PC-9 (cell line): Measurements from ENCODE around the gene FOXA3. TPM values are rescaled to one million over a fixed set of nuclear protein-coding genes. Genes with fewer than 3 reads are reported as not detected.

Experiments
- BruUV-seq: library from RNA; stranded (reverse); fragments of 400-500 nt; replicated peaks from 2 replicates; lab custom pipeline; 2021; lab: Mats Ljungman, UMichigan
- CTCF ChIA-PET: fragments of 300-600 bp; sonication (Branson Sonifier 250); formaldehyde crosslinking; loops from one replicate; lab custom pipeline; 2022; ENCODE audit warnings: antibody characterized with exemption; lab: Charles Lee
- POLR2A ChIA-PET: fragments of 300-600 bp; sonication (Branson Sonifier 250); formaldehyde crosslinking; loops from one replicate; lab custom pipeline; 2022; ENCODE audit warnings: antibody characterized with exemption; ENCODE audit not compliant: unreplicated experiment; lab: Charles Lee
- DNase-seq, 2 experiments: peaks; one replicate each; pipeline versions ENCODE4 v3.0.0 to v3.0.0-alpha.2; 2015 to 2022; ENCODE audit warnings: mixed read lengths in 1 of 2
- H2AFZ ChIP-seq: fragments of 200-600 bp; sonication (generic); 2 replicates; pipeline ENCODE4 v1.8.1; 2017; ENCODE audit warnings: antibody characterized with exemption
- H3F3A ChIP-seq: fragments of 200-600 bp; sonication (generic); 2 replicates; pipeline ENCODE4 v1.8.1; 2017; ENCODE audit warnings: antibody characterized with exemption, mild to moderate bottlenecking, low read depth; ENCODE audit not compliant: insufficient read depth
- H3K27ac ChIP-seq: fragments of 200-600 bp; sonication (generic); 2 replicates; pipeline ENCODE4 v1.6.1; 2016; ENCODE audit warnings: mixed run types
- H3K27me3 ChIP-seq: fragments of 200-600 bp; sonication (generic); 2 replicates; pipeline ENCODE4 v1.6.1; 2016; ENCODE audit warnings: low read depth, mixed run types; ENCODE audit not compliant: insufficient read depth
- H3K36me3 ChIP-seq: fragments of 200-600 bp; sonication (generic); 2 replicates; pipeline ENCODE4 v1.6.1; 2016; ENCODE audit warnings: low read depth, mixed run types
- H3K4me1 ChIP-seq: fragments of 200-600 bp; sonication (generic); replicated peaks from 2 replicates; pipeline ENCODE4 v1.6.1; 2016; ENCODE audit warnings: mixed run types; ENCODE audit not compliant: insufficient read depth
- H3K4me2 ChIP-seq: fragments of 200-600 bp; sonication (generic); 2 replicates; pipeline ENCODE4 v1.6.1; 2017; ENCODE audit warnings: mixed run types
- H3K4me3 ChIP-seq: fragments of 200-600 bp; sonication (generic); 2 replicates; pipeline ENCODE4 v1.6.1; 2016; ENCODE audit warnings: mixed run types
- H3K79me2 ChIP-seq: fragments of 200-600 bp; sonication (generic); 2 replicates; pipeline ENCODE4 v1.6.1; 2017; ENCODE audit warnings: low read depth, mixed run types
- H3K9me2 ChIP-seq: fragments of 200-600 bp; sonication (generic); 2 replicates; pipeline ENCODE4 v1.8.1; 2017; ENCODE audit warnings: mild to moderate bottlenecking; ENCODE audit not compliant: insufficient read depth
- H3K9me3 ChIP-seq: fragments of 200-600 bp; sonication (generic); 2 replicates; pipeline ENCODE4 v1.8.1; 2016; ENCODE audit warnings: low read depth; ENCODE audit not compliant: insufficient read depth
- H4K20me1 ChIP-seq: fragments of 200-600 bp; sonication (generic); 2 replicates; pipeline ENCODE4 v1.8.1; 2017; ENCODE audit not compliant: insufficient read depth
- EZH2 ChIP-seq: fragments of 200-600 bp; sonication (generic); IDR thresholded peaks from 2 replicates; pipeline ENCODE4 v1.8.0; 2017; ENCODE audit warnings: antibody characterized with exemption, low read depth
- intact Hi-C: fragments of 100-400 bp; cut with micrococcal nuclease; formaldehyde crosslinking; loops from one replicate; pipeline ENCODE4 v1.10.0; 2022; ENCODE audit not compliant: unreplicated experiment
- total RNA-seq: library from RNA; stranded (reverse); gene quantifications from 2 replicates; pipeline ENCODE4 v1.2.3, GENCODE V29; 2021
- TF ChIP-seq, protein P1 (sequence below): fragments of 200-600 bp; sonication (generic); conservative IDR thresholded peaks from 2 replicates; pipeline ENCODE4 v1.6.1; 2017; ENCODE audit warnings: mixed run types, antibody characterized with exemption, mild to moderate bottlenecking, moderate library complexity

Gene FOXA3
- total RNA-seq, 1 experiment from 2014 or later, result not detected

DNA sequence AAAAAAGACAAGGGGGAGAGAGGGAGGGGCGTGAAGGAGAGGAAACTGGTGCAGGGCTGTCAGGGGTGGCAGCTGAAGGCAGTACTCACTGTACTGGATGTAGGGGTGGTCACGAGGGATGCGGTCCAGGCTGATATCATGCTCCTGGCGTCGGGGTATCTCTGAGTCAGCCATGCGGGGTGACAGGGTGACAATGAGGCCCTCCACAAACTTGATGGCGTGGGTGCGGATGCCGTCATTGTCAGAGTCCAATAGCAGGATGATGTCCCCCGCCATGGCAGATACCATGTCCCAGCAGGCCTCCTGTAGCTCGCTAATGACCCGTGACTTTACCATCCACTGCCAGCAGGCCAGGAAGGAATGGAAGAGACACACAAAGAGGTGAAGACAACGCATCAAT, 16.5 kb upstream of the FOXA3 start:
- H3K4me1 ChIP-seq, result no peaks in the 10 kb centered on the region
- no peak overlapping the region for H3K27ac ChIP-seq
- no peaks in the 10 kb centered on the region for H3K27me3 ChIP-seq
- no peaks in the 10 kb centered on the region for H3K79me2 ChIP-seq
- H3K4me2 ChIP-seq, result no peak overlapping the region
- intact Hi-C loops, result no loop called here
- H3K9me2 ChIP-seq, result no peaks in the 10 kb centered on the region
- H2AFZ ChIP-seq, result no peak overlapping the region
- peaks cover 63% of the 10 kb centered on the region for H3K36me3 ChIP-seq
- CTCF ChIA-PET, result interaction anchor here (0.5 kb wide), 1 partner anchor 170 kb away, joined by 6 read pairs; no protein-coding TSS in a partner anchor
- no TSS peak for BruUV-seq
- DNase-seq, result peak in 1 of 2 experiments; percentile 26
- no peak overlapping the region for H3K4me3 ChIP-seq
- POLR2A ChIA-PET, result interaction anchor here (0.6 kb wide), 1 partner anchor 76 kb away, joined by 4 read pairs; no protein-coding TSS in a partner anchor
- H4K20me1 ChIP-seq, result 0 out of 2 replicates have a peak, but pooled peaks cover 16% of the 10 kb centered on the region
- no peak for TF ChIP-seq EZH2
- TF ChIP-seq, protein P1, sequence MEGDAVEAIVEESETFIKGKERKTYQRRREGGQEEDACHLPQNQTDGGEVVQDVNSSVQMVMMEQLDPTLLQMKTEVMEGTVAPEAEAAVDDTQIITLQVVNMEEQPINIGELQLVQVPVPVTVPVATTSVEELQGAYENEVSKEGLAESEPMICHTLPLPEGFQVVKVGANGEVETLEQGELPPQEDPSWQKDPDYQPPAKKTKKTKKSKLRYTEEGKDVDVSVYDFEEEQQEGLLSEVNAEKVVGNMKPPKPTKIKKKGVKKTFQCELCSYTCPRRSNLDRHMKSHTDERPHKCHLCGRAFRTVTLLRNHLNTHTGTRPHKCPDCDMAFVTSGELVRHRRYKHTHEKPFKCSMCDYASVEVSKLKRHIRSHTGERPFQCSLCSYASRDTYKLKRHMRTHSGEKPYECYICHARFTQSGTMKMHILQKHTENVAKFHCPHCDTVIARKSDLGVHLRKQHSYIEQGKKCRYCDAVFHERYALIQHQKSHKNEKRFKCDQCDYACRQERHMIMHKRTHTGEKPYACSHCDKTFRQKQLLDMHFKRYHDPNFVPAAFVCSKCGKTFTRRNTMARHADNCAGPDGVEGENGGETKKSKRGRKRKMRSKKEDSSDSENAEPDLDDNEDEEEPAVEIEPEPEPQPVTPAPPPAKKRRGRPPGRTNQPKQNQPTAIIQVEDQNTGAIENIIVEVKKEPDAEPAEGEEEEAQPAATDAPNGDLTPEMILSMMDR, result no peak
- no peaks in the 10 kb centered on the region for H3K9me3 ChIP-seq
- peaks cover 19% of the 10 kb centered on the region for H3F3A ChIP-seq

DNA sequence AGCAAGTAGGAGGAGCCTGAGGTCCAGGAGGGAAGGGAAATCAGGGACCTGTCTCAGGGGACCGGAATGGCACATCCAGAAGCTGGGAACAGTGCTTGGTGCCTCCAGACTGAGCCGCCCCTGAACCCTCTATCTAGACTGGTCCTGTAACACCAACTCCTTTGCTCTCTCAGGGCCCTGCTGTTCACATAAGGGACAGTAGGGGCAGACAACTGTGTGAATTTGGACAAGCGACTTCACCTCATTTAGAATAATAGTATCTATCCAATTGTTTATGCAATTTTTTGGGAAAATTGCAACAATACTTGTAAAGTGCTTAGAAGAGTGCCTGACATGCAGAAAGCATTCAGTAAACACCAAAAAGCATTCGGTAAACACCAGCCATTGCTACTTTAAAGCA, 15.2 kb upstream of the FOXA3 start:
- Histone ChIP-seq H3K9me3 (no peaks in the 10 kb centered on the region), H3K4me2 (no peak overlapping the region), H3K27me3 (no peaks in the 10 kb centered on the region), H3F3A (peaks cover 19% of the 10 kb centered on the region), H3K9me2 (no peaks in the 10 kb centered on the region), H3K79me2 (no peaks in the 10 kb centered on the region), H4K20me1 (0 out of 2 replicates have a peak, but pooled peaks cover 13% of the 10 kb centered on the region), H3K27ac (no peak overlapping the region), H2AFZ (no peak overlapping the region), H3K4me1 (no peaks in the 10 kb centered on the region), H3K36me3 (peaks cover 62% of the 10 kb centered on the region), H3K4me3 (no peak overlapping the region)
- CTCF ChIA-PET, result no interaction called here
- POLR2A ChIA-PET, result no interaction called here
- intact Hi-C loops, result no loop called here
- no TSS peak for BruUV-seq
- peak in 1 of 2 experiments; percentile 34 for DNase-seq
- TF ChIP-seq EZH2, result no peak
- TF ChIP-seq, protein P1, result peak; percentile 61

DNA sequence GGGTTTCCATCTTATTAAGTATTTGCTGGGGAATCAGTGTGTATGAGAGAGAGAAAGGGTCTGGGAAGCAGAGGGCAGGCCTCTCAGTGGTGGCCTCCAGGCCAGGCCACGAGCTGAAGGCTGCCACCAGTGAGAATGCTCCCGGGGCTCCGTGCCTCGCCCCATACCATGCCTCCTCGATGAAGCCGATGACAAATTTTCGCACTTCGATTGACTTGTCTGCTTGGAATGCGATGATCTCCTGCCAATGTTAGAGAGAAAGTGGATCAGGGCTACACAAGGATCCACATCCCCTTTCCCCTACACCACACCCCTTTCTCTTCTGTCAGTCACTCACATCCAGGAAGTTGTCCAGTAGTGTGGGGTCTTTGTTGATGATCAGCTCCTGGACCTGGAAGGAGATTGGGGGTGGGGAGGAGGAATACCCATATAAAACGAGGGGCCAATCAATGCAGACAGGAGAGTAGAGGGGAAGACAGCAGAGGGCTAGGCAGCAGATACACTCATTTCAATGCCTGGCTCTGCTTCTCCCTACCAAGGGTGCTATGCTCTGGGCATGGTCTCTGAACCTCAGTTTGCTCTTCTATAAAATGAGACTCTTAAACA, 11.9 kb upstream of the FOXA3 start:
- POLR2A ChIA-PET, result interaction anchor here (0.7 kb wide), 1 partner anchor 27 kb away, joined by 4 read pairs; no protein-coding TSS in a partner anchor
- Histone ChIP-seq H3F3A (peaks cover 19% of the 10 kb centered on the region), H3K9me3 (no peaks in the 10 kb centered on the region), H3K4me3 (no peak overlapping the region), H3K9me2 (no peaks in the 10 kb centered on the region), H3K36me3 (peaks cover 45% of the 10 kb centered on the region), H3K4me1 (no peaks in the 10 kb centered on the region), H4K20me1 (0 out of 2 replicates have a peak, but pooled peaks cover 21% of the 10 kb centered on the region), H2AFZ (no peak overlapping the region), H3K27ac (no peak overlapping the region), H3K27me3 (no peaks in the 10 kb centered on the region), H3K4me2 (no peak overlapping the region), H3K79me2 (peaks cover 15% of the 10 kb centered on the region; the same call in 1 of the 2 replicates)
- DNase-seq, result peak in 1 of 2 experiments; percentile 19
- BruUV-seq, result no TSS peak
- CTCF ChIA-PET, result no interaction called here
- intact Hi-C loops, result no loop called here
- no peak for TF ChIP-seq EZH2
- TF ChIP-seq, protein P1, result no peak
